Activated CD4-positive, alpha-beta T cell treated with anti-CD3 and anti-CD28 coated beads for 1 hour (primary cell): ENCODE data around the gene AQP12B.
"Not testable (repeated sequence)": the region's sequence is repeated elsewhere in the genome, so short reads cannot be mapped to it uniquely, and the experiment has no call there.

ENCODE experiments used
- DNase-seq: peaks from one replicate; pipeline ENCODE4 v3.0.0-alpha.2; 2020

AQP12B gene

DNA sequence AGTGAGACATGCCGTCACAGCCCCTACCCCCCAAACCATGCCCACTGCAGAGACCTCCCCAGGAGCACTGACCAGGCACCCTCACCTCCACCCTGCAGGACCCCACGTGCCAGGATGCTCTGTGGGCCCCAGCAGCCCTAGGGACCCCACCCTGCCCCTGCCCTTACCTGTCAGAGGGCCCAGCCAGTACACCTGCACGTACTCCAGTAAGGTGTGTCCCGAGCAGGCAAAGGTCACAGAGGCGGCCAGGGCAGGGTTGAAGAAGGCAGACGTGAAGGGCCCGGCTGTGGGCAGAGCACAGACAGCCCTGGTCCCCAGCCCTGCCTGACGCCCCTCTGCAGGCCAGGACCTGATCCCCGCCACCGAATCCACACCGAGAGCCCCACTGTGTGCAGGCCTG lies 2.5 kb downstream of the AQP12B start:
- not testable (repeated sequence) for DNase-seq

DNA sequence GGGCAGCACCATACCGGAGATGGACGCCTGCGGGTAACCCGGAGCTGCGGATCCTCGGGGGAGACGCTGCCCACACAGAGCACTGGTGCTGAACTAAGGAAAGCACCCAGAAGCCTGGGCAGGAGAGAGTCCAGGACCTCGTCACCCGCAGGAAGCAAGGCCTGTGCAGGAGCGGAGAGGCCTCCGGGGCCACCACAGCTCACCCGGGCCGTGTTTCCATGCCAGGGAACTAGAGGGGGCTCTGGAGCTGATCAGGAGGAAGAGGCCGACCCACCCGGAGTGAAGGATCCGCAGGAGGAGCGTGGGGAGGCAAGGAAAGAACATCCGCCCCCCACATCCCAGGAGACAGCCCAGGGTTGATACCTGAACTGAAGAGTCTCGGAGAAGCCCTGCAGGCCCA lies 3.8 kb downstream of the AQP12B start:
- DNase-seq = not testable (repeated sequence)

- DNase-seq = not testable (repeated sequence)
Measured at GRCh38 chr2:240678043-240678442, 4.6 kb downstream of the AQP12B start.

GRCh38 chr2:240675345-240675744 lies 7.3 kb downstream of the AQP12B start:
- DNase-seq = not testable (repeated sequence)

GRCh38 chr2:240674461-240675184 lies 8.1 kb downstream of the AQP12B start:
- DNase-seq = not testable (repeated sequence)

DNA sequence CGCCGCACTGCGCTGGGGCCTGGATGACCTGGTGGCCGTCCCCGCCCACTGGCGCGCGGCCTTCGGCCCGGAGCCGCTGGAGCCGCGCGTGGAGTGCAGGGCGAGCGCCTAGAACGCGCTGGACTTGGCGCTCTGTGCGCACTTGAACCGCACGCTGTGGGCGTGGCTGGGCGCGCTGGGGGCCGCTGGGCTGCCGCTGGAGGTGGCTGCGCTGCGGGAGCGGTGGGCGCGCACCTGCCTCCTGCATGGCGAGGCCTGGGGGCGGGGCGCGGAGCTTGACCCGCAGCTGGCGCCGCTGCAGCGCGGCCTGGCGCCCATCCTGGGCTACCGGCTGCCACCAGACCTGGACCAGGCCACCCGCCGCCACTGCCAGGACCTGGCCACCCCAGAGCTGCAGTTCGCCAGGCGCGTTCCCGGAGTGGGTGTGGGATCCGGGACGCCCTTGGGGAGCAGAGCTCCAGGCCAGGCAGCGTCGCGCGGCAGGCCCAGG lies 9.9 kb downstream of the AQP12B start:
- DNase-seq = no peak

DNA sequence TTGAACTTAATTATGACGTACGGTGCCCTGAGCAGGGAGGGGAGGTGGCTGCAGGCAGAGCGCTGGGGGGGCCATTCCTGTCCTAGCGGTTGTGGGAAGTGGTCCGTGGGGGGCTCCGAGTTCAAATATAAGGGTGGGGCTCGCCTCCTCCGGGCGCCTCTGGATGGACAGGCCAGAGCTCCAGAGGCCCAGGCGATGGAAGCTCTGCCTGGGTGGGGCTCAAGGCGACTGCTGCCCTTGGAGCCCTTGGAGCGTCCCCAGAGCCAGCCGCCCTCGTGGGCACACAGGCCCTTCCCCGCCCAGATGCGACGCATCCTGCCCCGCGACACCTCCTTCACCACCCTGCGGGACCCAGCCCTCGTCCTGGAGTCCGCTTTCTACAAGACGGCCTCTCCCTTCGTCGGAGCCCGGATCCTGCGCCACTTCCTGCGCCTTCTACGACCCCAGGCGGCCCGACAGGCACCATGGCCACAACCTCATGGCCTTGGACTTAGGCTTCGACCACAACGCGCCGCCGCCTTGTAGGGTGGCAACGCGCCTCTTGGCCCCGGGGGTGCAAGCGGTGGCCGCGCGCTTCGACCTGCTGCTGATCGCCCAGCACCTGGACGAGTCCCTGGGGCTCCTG lies 10.5 kb downstream of the AQP12B start:
- no peak for DNase-seq

DNA sequence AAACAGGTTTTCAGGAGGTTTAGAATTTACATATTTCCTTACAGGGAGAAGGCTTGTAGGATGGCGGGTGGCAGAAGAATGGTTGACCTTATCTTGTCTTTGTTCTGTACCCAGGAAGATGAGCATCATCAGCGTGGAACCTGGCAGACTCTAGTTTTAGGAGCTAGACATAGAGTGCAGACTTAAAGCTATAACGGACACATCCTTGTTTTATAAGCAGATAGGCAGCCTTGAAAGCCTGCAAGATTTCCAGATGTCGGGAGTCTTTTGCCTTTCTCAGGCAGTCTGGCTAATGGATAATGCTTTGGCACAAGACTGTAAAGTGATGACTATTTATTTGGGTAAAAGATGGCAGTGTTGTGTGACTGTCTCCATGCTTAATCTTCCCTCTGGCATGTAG lies 11.7 kb downstream of the AQP12B start:
- DNase-seq = no peak

DNA sequence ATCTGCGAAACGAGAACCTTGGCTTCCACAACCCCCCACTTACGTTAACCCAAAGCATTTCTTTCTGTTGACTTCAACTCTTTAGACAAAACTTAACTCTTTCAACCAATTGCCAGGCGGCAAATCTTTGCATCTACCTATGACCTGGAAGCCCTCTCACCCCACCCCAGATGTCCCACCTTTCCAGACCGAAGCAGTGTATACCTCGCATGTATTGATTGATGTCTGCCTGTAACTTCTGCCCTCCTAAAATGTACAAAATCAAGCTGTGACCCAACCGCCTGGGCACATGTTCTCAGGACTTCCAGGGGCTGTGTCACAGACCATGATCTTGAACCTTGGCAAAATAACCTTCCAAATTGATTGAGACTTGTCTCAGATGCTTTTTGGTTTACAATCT lies 12.3 kb downstream of the AQP12B start:
- no peak for DNase-seq

DNA sequence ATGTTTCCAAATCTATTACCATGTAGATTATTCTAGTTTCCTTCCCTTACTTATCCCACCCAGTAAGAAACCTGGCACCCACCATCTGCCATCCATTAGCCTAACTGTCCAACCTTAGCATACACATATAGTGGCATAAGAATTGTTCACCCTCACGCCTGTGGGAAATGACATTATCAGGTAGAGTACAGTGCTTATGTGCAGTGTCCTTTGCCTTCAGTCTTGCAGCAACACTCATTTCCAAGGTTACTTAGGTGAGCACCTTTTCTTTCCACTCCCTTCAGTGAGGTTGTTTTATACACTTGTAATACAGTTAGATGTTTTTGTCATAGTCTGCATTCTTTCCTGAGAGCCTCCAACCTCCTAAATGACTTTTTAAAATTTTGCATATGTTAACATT lies 18.1 kb downstream of the AQP12B start:
- DNase-seq = no peak

DNA sequence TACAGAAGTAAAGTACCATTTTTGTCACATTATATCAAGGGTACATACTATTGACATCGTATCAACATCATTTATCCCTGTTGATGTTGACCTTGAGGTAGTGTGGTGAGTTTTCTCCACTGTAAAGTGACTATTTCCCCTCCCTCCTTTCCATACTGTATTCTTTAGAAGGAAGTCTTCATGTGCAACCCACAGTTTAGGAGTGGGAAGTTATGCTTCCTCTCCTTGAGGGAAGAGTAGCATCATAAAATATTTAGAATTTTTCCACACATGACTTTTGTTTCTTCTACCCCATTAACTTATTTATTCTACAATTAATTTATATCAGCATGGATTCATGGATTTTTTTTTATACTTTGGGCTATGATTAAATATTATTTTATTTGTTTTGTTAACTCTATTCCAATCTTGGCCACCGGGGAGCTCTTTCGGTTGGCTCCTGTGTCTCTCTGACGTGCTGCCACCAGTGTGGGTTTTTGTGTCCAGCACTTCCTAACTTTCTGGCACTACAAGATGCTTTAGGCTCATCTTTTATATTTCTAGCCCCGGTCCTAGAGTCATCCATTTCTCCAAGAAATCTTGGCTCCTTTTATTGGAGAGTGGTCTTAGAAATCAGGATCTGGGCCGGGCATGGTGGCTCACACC lies 19.0 kb downstream of the AQP12B start:
- DNase-seq = no peak

GRCh38 chr2:240662681-240663080 lies 20.0 kb downstream of the AQP12B start:
- no peak for DNase-seq

- not testable (repeated sequence) for DNase-seq
Measured at GRCh38 chr2:240659883-240660282, 22.8 kb downstream of the AQP12B start.

DNA sequence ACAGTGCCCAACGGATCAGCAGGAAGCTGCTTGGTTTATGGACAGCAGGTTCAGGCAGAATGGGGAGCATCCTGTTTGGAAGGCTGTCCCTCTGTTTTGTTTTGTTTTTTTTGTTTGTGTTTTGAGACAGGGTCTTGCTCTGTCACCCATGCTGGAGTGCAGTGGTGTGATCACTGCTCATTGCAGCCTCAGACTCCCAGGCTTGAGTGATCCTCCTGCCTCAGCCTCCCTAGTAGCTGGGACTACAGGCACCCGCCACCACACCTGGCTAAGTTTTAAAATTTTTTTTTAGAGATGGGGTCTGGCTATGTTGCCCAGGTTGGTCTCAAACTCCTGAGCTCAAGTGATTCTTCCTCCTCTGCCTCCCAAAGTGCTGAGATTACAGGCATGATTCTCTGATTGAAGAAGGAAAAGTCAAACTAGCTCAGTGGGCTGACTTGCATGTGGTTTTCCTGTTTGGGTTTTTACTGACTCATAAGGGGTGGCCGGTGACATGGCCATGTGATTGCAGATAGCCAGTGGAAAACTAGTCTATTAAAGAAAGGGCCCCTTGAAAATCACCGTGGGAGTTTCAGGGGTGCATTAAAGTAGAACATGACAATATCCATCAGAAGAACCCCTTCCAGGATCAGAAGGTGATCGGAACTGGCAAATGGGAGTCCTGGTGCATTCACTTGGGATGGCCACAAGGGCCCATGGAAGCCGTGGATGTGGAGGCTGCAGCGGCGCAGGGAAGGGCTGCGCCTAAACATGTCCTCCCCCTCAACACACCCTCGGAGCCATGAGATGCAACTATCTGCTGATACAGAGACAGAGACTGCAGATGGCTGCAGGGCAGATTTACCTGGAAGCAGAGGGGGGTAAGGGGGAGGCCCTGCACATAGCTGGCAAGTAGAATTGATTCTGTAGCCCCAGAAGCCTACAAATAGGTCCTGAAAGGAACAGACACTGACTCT lies 26.5 kb downstream of the AQP12B start:
- DNase-seq = no peak

DNA sequence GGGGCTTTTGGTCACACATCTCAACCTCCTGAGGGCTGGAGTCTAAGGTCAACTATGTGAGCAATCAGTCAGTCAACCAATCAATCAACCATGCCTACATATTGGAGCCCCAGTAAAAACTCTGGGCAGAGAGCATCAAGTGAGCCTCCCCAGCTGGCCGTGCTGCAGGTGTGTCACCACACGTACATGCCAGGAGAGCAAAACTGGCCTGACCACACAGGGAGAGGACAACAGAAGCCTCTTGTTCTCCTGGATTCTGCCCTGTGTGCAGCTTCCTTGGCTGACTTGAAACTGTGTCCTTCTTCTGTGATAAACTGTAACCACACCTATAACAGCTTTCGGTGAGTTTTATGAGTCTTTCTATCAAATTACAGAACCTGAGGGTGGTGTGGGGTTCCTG lies 31.5 kb downstream of the AQP12B start:
- DNase-seq = no peak

DNA sequence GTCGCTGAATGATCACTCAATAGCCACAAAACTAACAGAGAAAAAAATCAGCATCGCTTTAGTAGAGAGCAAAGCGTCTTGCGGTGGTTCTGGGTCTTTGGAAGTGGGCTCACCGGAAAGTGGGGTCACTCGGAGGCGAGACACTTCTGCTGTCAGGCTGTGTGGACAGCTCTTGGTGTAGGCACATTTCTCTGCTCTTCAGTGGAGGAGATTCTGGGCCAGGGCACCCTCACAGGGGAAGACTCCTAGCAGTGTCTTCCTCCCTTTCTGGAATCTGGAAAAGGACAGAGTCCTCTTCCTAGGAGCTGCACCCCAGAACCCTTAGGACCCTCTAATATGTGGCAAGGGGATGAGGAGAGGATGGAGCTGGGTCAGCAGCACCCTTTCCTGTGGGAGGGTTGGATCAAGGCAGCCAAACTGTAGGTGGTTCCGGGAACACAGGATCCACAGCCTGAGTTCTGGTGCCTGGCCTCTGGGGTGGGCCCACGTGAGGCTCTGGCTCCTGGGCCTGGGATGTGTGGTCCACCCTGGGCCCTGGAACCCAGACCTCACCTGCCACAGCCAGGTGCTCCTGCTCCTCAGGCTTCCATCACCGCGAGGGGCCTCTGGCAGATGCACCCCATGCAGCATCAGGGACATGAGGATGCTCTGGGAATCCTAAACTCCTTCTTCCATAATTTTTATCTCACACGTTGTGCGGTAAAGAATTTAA lies 32.3 kb downstream of the AQP12B start:
- no peak for DNase-seq

- no peak for DNase-seq
Measured at GRCh38 chr2:240649331-240649730, 33.4 kb downstream of the AQP12B start.

- no peak for DNase-seq
Measured at GRCh38 chr2:240648650-240649275, 33.9 kb downstream of the AQP12B start.

- DNase-seq = no peak
Measured at GRCh38 chr2:240648155-240648649, 34.5 kb downstream of the AQP12B start.

DNA sequence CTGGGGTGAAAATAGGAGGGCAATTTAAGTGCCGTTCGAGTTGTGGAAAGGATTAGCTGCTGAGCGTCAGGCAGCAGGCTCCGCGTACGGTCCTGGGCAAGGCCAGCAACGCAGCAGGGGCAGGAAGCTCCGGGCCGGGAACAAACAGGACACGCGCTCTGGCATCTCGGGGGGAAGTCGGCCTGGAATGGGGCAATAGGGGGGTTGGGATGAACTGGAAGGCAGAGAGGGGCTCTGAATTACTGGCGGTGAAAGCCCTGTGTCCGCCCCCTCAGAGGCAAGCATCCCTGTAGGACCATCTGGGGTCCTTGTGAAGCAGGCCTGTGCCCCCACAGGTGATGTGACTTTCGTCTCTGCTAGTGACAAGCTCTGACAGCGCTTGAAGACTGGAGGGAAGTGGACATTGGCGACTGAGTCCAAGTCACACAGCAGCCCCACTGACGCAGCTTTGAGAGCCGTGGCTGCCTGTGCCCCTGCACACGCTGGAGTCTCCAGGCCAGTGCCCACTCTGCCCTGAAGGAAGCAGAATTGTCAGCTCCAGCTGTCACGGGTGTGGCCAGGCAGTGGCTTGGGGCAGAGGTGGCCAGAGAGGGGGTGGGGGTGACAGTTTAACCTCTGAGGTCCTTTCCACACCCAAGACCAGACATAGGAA lies 35.1 kb downstream of the AQP12B start:
- no peak for DNase-seq
